ENCODE data around the gene DIP2C. TPM values are rescaled to one million over a fixed set of nuclear protein-coding genes. Genes with fewer than 3 reads are reported as not detected.

The DIP2C gene
- total RNA-seq, 4 donors from 2014 or later, result 10.5 to 40.5 (median 19.5) TPM

DNA sequence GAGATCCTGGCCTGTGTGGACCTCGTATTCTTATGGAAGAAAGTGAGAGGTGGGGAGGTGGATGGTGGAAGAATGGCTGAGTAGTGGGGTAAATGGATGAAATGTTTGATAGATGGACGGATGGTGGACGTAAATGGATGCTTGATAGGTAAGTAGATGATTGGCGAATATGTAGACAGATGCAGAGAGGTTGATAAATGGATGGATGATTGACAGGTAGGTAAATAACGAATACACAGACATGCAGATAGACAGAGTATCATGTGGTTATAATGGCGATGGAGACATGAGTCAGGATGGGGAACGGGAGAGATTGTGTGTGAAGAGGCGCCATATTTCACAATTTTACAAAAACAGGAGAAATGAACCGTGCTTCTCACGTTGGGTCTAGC is 219.5 kb downstream of the DIP2C start:
- H3K9me3 ChIP-seq, result no peaks in the 10 kb centered on the region
- H3K36me3 ChIP-seq, result no peaks in the 10 kb centered on the region
- intact Hi-C loops (cut with DNase I; ENCODE audit: low total_unique reads), result no loop called here
- H3K4me3 ChIP-seq, result no peak overlapping the region
- no peak overlapping the region for H3K27ac ChIP-seq
- TF ChIP-seq POLR2A (IDR thresholded peaks at IDR 0.05), result no peak
- TF ChIP-seq, protein P1, sequence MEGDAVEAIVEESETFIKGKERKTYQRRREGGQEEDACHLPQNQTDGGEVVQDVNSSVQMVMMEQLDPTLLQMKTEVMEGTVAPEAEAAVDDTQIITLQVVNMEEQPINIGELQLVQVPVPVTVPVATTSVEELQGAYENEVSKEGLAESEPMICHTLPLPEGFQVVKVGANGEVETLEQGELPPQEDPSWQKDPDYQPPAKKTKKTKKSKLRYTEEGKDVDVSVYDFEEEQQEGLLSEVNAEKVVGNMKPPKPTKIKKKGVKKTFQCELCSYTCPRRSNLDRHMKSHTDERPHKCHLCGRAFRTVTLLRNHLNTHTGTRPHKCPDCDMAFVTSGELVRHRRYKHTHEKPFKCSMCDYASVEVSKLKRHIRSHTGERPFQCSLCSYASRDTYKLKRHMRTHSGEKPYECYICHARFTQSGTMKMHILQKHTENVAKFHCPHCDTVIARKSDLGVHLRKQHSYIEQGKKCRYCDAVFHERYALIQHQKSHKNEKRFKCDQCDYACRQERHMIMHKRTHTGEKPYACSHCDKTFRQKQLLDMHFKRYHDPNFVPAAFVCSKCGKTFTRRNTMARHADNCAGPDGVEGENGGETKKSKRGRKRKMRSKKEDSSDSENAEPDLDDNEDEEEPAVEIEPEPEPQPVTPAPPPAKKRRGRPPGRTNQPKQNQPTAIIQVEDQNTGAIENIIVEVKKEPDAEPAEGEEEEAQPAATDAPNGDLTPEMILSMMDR (IDR thresholded peaks at IDR 0.05), result no peak
- H3K27me3 ChIP-seq, result no peaks in the 10 kb centered on the region
- H3K4me1 ChIP-seq, result no peaks in the 10 kb centered on the region
- no peak for DNase-seq

DNA sequence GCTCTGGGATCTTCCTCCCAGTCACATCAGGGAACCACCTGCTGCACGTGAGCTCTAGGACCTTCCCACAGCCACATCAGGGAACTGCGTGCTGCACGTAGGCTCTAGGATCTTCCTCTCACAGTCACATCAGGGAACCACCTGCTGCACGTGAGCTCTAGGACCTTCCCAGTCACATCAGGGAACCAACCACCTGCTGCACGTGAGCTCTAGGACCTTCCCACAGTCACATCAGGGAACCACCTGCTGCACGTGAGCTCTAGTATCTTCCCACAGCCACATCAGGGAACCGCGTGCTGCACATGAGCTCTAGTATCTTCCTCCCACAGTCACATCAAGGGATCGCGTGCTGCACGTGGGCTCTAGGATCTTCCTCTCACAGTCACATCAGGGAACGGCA is 229.7 kb downstream of the DIP2C start:
- TF ChIP-seq, protein P1 (IDR thresholded peaks at IDR 0.05), result no peak
- no peak for TF ChIP-seq POLR2A (IDR thresholded peaks at IDR 0.05)
- Histone ChIP-seq H3K9me3 (no peaks in the 10 kb centered on the region), H3K36me3 (no peaks in the 10 kb centered on the region), H3K27me3 (no peaks in the 10 kb centered on the region), H3K4me3 (no peak overlapping the region), H3K27ac (no peak overlapping the region), H3K4me1 (no peaks in the 10 kb centered on the region)
- intact Hi-C loops (cut with DNase I; ENCODE audit: low total_unique reads), result no loop called here
- no peak for DNase-seq

DNA sequence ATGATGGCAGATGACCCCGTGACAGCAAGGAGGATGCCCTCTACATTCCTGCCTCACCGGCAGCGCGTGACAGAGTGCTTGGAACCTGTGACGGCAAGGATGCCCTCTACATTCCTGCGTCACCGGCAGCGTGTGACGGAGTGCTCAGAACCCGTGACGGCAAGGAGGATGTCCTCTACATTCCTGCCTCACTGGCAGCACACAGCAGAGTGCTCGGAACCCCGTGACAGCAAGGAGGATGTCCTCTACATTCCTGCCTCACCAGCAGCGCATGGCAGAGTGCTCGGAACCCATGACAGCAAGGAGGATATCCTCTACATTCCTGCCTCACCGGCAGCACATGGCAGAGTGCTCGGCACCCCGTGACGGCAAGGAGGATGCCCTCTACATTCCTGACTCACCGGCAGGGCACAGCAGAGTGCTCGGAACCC is 231.0 kb downstream of the DIP2C start:
- no peak for TF ChIP-seq POLR2A (IDR thresholded peaks at IDR 0.05)
- TF ChIP-seq, protein P1 (IDR thresholded peaks at IDR 0.05), result no peak
- no peaks in the 10 kb centered on the region for H3K36me3 ChIP-seq
- no peaks in the 10 kb centered on the region for H3K27me3 ChIP-seq
- no peak for DNase-seq
- intact Hi-C loops (cut with DNase I; ENCODE audit: low total_unique reads), result no loop called here
- no peak overlapping the region for H3K4me3 ChIP-seq
- no peak overlapping the region for H3K27ac ChIP-seq
- H3K4me1 ChIP-seq, result no peaks in the 10 kb centered on the region
- H3K9me3 ChIP-seq, result no peaks in the 10 kb centered on the region

DNA sequence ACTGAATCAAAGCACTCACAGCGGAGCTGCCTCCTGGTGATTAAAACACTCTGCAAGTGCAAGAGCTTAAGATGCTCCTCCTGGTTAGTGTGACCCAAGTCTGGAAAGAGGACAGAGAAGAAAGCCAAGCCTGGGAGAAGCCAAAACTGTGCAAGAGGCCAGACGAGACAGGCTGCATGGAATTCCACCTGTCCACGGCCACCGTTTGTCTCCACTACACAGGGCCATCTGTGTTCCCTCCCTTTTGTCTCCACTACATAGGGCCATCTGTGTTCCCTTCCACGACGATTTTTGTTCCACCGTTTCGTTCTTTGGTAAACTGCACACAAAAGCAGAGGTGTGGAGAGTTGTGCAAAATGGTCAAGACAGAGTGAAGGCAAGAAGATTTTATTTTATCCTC is 233.0 kb downstream of the DIP2C start:
- intact Hi-C loops (cut with DNase I; ENCODE audit: low total_unique reads), result no loop called here
- Histone ChIP-seq H3K4me1 (no peaks in the 10 kb centered on the region), H3K27ac (no peak overlapping the region)

GRCh38 chr10:454860-455259 is 234.6 kb downstream of the DIP2C start:
- H3K27me3 ChIP-seq, result no peaks in the 10 kb centered on the region
- no peaks in the 10 kb centered on the region for H3K36me3 ChIP-seq
- DNase-seq, result peak; percentile 47 to 48
- H3K4me1 ChIP-seq, result no peaks in the 10 kb centered on the region
- intact Hi-C loops (cut with DNase I; ENCODE audit: low total_unique reads), result no loop called here
- no peaks in the 10 kb centered on the region for H3K9me3 ChIP-seq
- TF ChIP-seq POLR2A (IDR thresholded peaks at IDR 0.05), result no peak
- TF ChIP-seq, protein P1 (IDR thresholded peaks at IDR 0.05), result no peak
- peak overlapping the region in 1 of 2 donors; percentile 53 for H3K27ac ChIP-seq
- H3K4me3 ChIP-seq, result no peak overlapping the region

More for the DNA sequence above, 233.0 kb downstream of the DIP2C start:
- Histone ChIP-seq H3K36me3 (no peaks in the 10 kb centered on the region), H3K4me3 (no peak overlapping the region), H3K27me3 (no peaks in the 10 kb centered on the region), H3K9me3 (no peaks in the 10 kb centered on the region)
- DNase-seq, result no peak
- TF ChIP-seq, protein P1 (IDR thresholded peaks at IDR 0.05), result no peak
- TF ChIP-seq POLR2A (IDR thresholded peaks at IDR 0.05), result no peak
